Endothelial cell (in vitro differentiated cells): Measurements from ENCODE around the gene C2. TPM values are rescaled to one million over a fixed set of nuclear protein-coding genes. Genes with fewer than 3 reads are reported as not detected.

Source experiments
- DNase-seq: peaks from one replicate; pipeline ENCODE4 v3.0.0; 2021; ENCODE audit warnings: low spot score
- H3K27ac Mint-ChIP-seq: one replicate; pipeline ENCODE4 v1.8.0; 2021; ENCODE audit warnings: mixed read lengths, inconsistent platforms; ENCODE audit not compliant: unreplicated experiment
- H3K27me3 Mint-ChIP-seq: one replicate; pipeline ENCODE4 v1.8.0; 2021; ENCODE audit warnings: mild to moderate bottlenecking, moderate library complexity, mixed read lengths, inconsistent platforms; ENCODE audit not compliant: unreplicated experiment
- H3K36me3 Mint-ChIP-seq: one replicate; pipeline ENCODE4 v1.8.0; 2021; ENCODE audit warnings: mild to moderate bottlenecking, low read depth, mixed read lengths, inconsistent platforms; ENCODE audit not compliant: unreplicated experiment
- H3K4me1 Mint-ChIP-seq: one replicate; pipeline ENCODE4 v1.8.0; 2021; ENCODE audit warnings: mild to moderate bottlenecking, mixed read lengths, inconsistent platforms; ENCODE audit not compliant: unreplicated experiment
- H3K4me3 Mint-ChIP-seq: one replicate; pipeline ENCODE4 v1.8.0; 2021; ENCODE audit warnings: mild to moderate bottlenecking, mixed read lengths, inconsistent platforms; ENCODE audit not compliant: unreplicated experiment
- H3K9me3 Mint-ChIP-seq: one replicate; pipeline ENCODE4 v1.8.0; 2021; ENCODE audit warnings: mixed read lengths, inconsistent platforms; ENCODE audit not compliant: unreplicated experiment
- total RNA-seq: library from RNA; stranded (reverse); fragmentation: NEBNext Ultra II Directional; extraction: Animal tissue kit (Norgen Biotek cat#: 25700); gene quantifications from one replicate; pipeline ENCODE4 v1.2.1, GENCODE V29; 2021; ENCODE audit not compliant: unreplicated experiment
- TF ChIP-seq, protein P1 (sequence below): fragments of 200-600 bp; sonication (generic); IDR thresholded peaks from one replicate; pipeline ENCODE4 v1.5.0; 2021; ENCODE audit warnings: antibody characterized with exemption; ENCODE audit not compliant: unreplicated experiment

The C2 gene
- total RNA-seq, 1 donor from 2014 or later = 0.82 TPM

DNA sequence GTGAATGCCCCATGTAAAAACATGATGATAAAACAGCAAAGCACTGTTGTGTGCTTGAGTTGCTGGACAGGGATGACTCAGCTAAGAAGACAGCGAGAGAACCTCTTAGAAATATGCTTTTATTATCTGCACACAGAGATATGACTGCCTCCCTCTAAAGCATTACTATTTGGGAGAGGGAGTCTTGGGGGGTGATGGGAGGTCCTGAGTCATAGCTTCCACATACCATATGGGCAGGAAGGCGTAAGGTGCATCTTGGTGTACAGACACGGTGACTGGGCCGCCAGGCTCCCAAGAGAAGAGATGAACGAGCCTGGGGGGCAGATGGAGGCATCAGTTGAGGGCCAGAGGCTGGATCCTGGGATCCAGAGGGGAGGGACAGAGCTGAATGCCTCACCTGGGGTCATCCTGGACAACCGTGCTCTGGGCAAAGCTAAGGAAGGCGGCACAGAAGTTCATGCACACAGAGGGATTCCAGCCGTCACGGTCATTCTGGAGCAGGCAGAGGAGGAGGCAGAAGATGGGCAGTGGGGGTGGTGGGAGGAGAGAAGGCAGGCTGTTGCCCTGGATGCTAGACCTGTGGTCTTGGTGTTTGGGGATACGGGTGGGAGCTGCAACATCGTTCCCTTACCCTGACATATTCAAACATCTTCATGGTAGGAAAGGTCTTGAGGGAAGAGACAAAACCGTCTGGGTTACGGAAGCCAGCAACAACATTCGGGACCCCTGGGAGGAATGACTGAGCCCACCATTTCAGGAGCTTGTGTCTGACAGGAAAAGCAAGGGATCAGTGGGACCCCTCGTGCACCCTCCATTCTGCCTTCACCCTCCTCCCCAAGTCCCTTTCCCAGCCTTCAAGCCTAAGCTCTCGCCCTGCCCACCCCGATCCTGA is 42.4 kb downstream of the C2 start:
- Mint-ChIP-seq H3K36me3 (peaks cover 28% of the 10 kb centered on the region), H3K27me3 (peaks cover 6% of the 10 kb centered on the region)
- TF ChIP-seq, protein P1, sequence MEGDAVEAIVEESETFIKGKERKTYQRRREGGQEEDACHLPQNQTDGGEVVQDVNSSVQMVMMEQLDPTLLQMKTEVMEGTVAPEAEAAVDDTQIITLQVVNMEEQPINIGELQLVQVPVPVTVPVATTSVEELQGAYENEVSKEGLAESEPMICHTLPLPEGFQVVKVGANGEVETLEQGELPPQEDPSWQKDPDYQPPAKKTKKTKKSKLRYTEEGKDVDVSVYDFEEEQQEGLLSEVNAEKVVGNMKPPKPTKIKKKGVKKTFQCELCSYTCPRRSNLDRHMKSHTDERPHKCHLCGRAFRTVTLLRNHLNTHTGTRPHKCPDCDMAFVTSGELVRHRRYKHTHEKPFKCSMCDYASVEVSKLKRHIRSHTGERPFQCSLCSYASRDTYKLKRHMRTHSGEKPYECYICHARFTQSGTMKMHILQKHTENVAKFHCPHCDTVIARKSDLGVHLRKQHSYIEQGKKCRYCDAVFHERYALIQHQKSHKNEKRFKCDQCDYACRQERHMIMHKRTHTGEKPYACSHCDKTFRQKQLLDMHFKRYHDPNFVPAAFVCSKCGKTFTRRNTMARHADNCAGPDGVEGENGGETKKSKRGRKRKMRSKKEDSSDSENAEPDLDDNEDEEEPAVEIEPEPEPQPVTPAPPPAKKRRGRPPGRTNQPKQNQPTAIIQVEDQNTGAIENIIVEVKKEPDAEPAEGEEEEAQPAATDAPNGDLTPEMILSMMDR = no peak

DNA sequence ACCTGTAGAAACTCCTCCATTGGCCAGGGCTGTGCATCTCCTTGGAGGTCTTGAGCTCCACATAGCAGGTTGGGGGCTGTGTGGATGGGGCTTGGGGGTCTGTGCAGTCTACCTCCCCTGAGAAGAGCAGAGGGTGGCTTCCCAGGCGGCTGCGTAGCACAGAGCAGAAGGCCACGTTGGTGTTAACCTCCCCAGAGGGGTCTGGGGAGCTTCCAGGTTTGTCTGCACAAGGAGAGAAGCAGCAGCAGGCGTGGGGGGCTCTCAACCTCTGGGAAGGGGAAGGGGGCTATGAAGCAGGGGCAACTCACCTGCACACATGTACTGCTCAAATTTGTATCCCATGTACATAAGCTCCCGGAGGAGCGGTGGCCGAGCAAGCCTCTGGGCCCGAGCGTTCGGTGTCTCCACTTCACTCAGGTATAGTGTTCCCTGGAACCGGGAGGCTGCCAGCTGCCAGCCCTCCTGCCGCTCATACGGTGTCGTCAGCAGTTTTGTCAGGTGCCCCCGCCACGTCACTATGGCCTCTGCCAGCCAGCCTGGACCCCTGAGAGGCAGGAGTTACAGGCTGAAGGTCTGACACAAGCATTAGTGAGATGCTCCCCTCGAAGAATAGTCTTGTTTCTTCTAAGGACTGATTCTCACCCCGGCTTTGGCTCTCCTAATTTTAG is 43.2 kb downstream of the C2 start:
- TF ChIP-seq, protein P1 = no peak
- Mint-ChIP-seq H3K27ac (peak overlapping the region; percentile 13), H3K27me3 (peaks cover 6% of the 10 kb centered on the region), H3K9me3 (no peaks in the 10 kb centered on the region), H3K36me3 (peaks cover 22% of the 10 kb centered on the region), H3K4me3 (peak overlapping the region; percentile 87), H3K4me1 (peaks cover 10% of the 10 kb centered on the region)
- DNase-seq = no peak

More for the DNA sequence above, 42.4 kb downstream of the C2 start:
- Mint-ChIP-seq H3K9me3 (no peaks in the 10 kb centered on the region), H3K4me1 (peaks cover 10% of the 10 kb centered on the region), H3K27ac (peak overlapping the region; percentile 52), H3K4me3 (peak overlapping the region; percentile 81)
- no peak for DNase-seq

DNA sequence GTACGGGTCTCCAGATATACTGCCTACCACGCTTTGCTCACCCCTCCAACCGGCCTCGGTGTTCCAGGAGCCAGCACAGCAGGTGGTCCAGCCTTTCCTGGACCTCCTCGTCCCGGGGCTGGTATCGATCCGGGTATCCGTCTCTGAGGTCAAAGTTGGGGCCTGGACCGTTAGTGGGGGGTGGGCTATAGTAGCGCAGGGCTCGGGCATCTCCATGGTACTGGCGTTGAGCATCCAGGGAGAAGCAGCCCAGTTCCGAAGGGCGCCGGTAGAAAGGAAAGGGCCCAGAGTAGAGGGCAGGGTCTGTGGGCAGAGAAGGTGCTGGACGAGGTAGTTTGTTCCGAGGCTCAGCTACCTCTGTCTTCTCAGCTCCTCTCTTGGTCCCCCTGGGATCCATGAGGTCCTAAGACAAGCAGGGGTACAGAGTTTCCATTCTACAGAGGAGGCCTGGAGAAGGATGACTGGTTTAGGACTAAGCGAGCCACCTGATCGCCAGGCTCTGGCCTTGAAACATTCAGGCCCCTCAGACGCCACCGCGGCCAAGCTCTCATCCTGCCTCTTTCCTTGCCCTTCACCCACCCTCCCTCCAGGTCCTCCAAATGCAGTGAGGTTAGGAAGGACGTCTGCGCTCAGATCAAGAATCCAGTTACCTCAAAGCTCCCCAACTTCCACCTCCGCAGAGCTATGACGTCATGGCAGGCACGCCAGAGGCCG is 43.9 kb downstream of the C2 start:
- Mint-ChIP-seq H3K4me1 (peaks cover 10% of the 10 kb centered on the region), H3K9me3 (no peaks in the 10 kb centered on the region), H3K27ac (peak overlapping the region; percentile 98), H3K4me3 (peak overlapping the region; percentile 87), H3K27me3 (peaks cover 6% of the 10 kb centered on the region), H3K36me3 (peaks cover 22% of the 10 kb centered on the region)
- DNase-seq = no peak
- TF ChIP-seq, protein P1 = no peak

DNA sequence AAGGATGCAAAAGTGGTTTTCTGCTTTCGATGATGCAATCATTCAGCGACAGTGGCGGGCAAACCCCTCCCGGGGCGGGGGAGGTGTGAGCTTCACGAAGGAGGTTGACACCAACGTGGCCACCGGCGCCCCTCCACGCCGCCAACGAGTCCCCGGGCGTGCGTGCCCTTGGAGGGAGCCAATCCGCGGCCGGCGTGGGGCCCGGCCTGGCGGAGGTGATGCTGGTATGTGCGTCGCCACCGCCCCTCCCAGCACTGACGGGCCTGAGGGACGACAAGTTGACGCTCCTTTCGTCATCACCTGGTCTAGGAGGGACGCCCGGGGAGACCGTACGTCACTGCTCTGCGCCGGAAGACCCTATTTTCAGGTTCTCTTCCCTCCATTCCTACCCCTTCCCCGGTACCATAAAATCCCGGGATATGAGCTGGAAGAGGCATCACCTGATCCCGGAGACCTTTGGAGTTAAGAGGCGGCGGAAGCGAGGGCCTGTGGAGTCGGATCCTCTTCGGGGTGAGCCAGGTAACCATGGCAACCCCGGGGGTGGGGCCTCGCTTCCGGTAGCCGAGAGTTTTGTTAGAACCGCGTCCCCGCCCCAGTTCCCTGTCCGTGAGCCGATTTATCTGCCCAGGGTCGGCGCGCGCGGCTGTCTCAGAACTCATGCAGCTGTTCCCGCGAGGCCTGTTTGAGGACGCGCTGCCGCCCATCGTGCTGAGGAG is 44.6 kb downstream of the C2 start, which contains the start of gene DXO:
TSS of gene DXO (minus strand) at position 146 of the 716 bp plus-strand sequence. CDS start 463 bp downstream, outside the sequence.
- peak within 1 kb of the TSS; percentile 98 for H3K27ac Mint-ChIP-seq
- H3K9me3 Mint-ChIP-seq = no peaks in the 10 kb centered on the region
- DNase-seq = peak; percentile 80
- peaks cover 10% of the 10 kb centered on the region for H3K4me1 Mint-ChIP-seq
- H3K27me3 Mint-ChIP-seq = peaks cover 10% of the 10 kb centered on the region
- peak within 1 kb of the TSS; percentile 87 for H3K4me3 Mint-ChIP-seq
- TF ChIP-seq, protein P1 = no peak
- H3K36me3 Mint-ChIP-seq = peaks cover 22% of the 10 kb centered on the region
